Liver (tissue), 9 donors: ENCODE results near the gene AFP. TPM values are rescaled to one million over a fixed set of nuclear protein-coding genes. Genes with fewer than 3 reads are reported as not detected.

Experiments used
- DNase-seq: peaks from one replicate; pipeline ENCODE4 v3.0.0-alpha.2; 2017; ENCODE audit warnings: low spot score
- H3K27ac ChIP-seq, 2 donors: one replicate each; pipeline ENCODE4 v1.7.0; 2013; ENCODE audit warnings: inconsistent platforms in 2 of 2, low read length in 2 of 2, control low read depth in 1 of 2, low read depth in 1 of 2, mild to moderate bottlenecking in 1 of 2
- H3K27me3 ChIP-seq, 4 donors: one replicate each; pipeline versions ENCODE4 v1.6.1 to v1.7.0; 2013; ENCODE audit warnings: low read length in 3 of 4, inconsistent platforms in 1 of 4, mild to moderate bottlenecking in 1 of 4, moderate library complexity in 1 of 4; ENCODE audit not compliant: control insufficient read depth in 4 of 4, insufficient read depth in 4 of 4
- H3K36me3 ChIP-seq, 4 donors: one replicate each; pipeline versions ENCODE4 v1.6.1 to v1.7.0; 2013; ENCODE audit warnings: low read length in 3 of 4, mild to moderate bottlenecking in 3 of 4, low read depth in 1 of 4, moderate library complexity in 1 of 4; ENCODE audit not compliant: control insufficient read depth in 4 of 4, insufficient read depth in 3 of 4
- H3K4me1 ChIP-seq, 4 donors: one replicate each; pipeline versions ENCODE4 v1.6.1 to v1.7.0; 2013; ENCODE audit warnings: low read length in 3 of 4, mild to moderate bottlenecking in 3 of 4, moderate library complexity in 1 of 4; ENCODE audit not compliant: control insufficient read depth in 4 of 4, insufficient read depth in 4 of 4
- H3K4me3 ChIP-seq, 3 donors: one replicate each; pipeline versions ENCODE4 v1.6.1 to v1.7.0; 2013; ENCODE audit warnings: low read length in 3 of 3, control low read depth in 1 of 3, low read depth in 1 of 3, mild to moderate bottlenecking in 1 of 3
- H3K9ac ChIP-seq, 2 donors: one replicate each; pipeline ENCODE4 v1.7.0; 2013; ENCODE audit warnings: low read length in 2 of 2, mild to moderate bottlenecking in 2 of 2, moderate library complexity in 2 of 2, control low read depth in 1 of 2, low read depth in 1 of 2
- H3K9me3 ChIP-seq, 4 donors: one replicate each; pipeline versions ENCODE4 v1.6.1 to v1.7.0; 2013; ENCODE audit warnings: low read length in 3 of 4; ENCODE audit not compliant: control insufficient read depth in 4 of 4
- FOXA1 ChIP-seq: IDR thresholded peaks from 2 replicates; pipeline ENCODE4 v1.6.1; 2016; ENCODE audit warnings: antibody characterized with exemption
- FOXA2 ChIP-seq: IDR thresholded peaks from 2 replicates; pipeline ENCODE4 v1.6.1; 2016; ENCODE audit warnings: antibody characterized with exemption
- GABPA ChIP-seq, 2 donors: IDR thresholded peaks in 1 of 2; conservative IDR thresholded peaks in 1 of 2; 2 replicates each; pipeline ENCODE4 v1.6.1; 2016; ENCODE audit warnings: antibody characterized with exemption in 2 of 2, mild to moderate bottlenecking in 1 of 2, moderate library complexity in 1 of 2
- HNF4A ChIP-seq, 2 donors: conservative IDR thresholded peaks; 2 replicates each; pipeline ENCODE4 v1.6.1; 2016; ENCODE audit warnings: antibody characterized with exemption in 2 of 2, mild to moderate bottlenecking in 2 of 2
- HNF4G ChIP-seq: IDR thresholded peaks from 2 replicates; pipeline ENCODE4 v1.6.1; 2016; ENCODE audit warnings: antibody characterized with exemption
- NR2F2 ChIP-seq: IDR thresholded peaks from 2 replicates; pipeline ENCODE4 v1.6.1; 2016; ENCODE audit warnings: antibody characterized with exemption
- RXRA ChIP-seq, 2 donors: IDR thresholded peaks; 2 replicates each; pipeline ENCODE4 v1.6.1; 2017 to 2018; ENCODE audit warnings: antibody characterized with exemption in 2 of 2, mild to moderate bottlenecking in 1 of 2
- SP1 ChIP-seq: IDR thresholded peaks from 2 replicates; pipeline ENCODE4 v1.6.1; 2018; ENCODE audit warnings: antibody characterized with exemption, mild to moderate bottlenecking
- YY1 ChIP-seq: IDR thresholded peaks from 2 replicates; pipeline ENCODE4 v1.6.1; 2016; ENCODE audit warnings: antibody characterized with exemption, mild to moderate bottlenecking
- WGBS: extraction: QIAGEN DNeasy Blood & Tissue Kit; methylation state at CpG from one replicate; pipeline ENCODE4 v1.1.7; 2013; 5-methylcytosine and 5-hydroxymethylcytosine counted together
- polyA plus RNA-seq, 2 donors: library from polyadenylated mRNA; stranded (reverse) in 1 of 2; unstranded in 1 of 2; fragments of 200-250 nt in 1 of 2; fragments of >200 nt in 1 of 2; fragmentation: Nextera tagmentation in 1 of 2; extraction: Ambion mirVana in 1 of 2; gene quantifications; one replicate each; pipeline versions ENCODE4 v1.2.1 to v1.2.3, GENCODE V29; 2013 to 2015
- total RNA-seq, 2 donors: library from RNA; depleted of rRNA; stranded (reverse); fragments of >200 nt; gene quantifications; one replicate each; pipeline ENCODE4 v1.2.3, GENCODE V29; 2014
- TF ChIP-seq, protein P1 (sequence below): IDR thresholded peaks from 2 replicates; pipeline ENCODE4 v1.6.1; 2016; ENCODE audit warnings: antibody characterized with exemption
- TF ChIP-seq, protein P2 (sequence below): fragments of 150-350 bp; IDR thresholded peaks from 2 replicates; pipeline ENCODE4 v1.5.1; 2017; ENCODE audit warnings: improper control_type of control experiment, low read depth, low read length; ENCODE audit not compliant: missing input control
- TF ChIP-seq, protein P3 (sequence below): IDR thresholded peaks from 2 replicates; pipeline ENCODE4 v1.6.1; 2016; ENCODE audit warnings: antibody characterized with exemption
- TF ChIP-seq, protein P4 (sequence below): IDR thresholded peaks from 2 replicates; pipeline ENCODE4 v1.6.1; 2016; ENCODE audit warnings: antibody characterized with exemption, mild to moderate bottlenecking
- donor health status: healthy.
- donor health status: healthy.
- donor health status: healthy.
- donor health status: healthy.
- donor health status: healthy.

Gene AFP
- total and polyA plus RNA-seq, 4 donors = 1.0 to 3,875 (median 5.7) TPM

DNA sequence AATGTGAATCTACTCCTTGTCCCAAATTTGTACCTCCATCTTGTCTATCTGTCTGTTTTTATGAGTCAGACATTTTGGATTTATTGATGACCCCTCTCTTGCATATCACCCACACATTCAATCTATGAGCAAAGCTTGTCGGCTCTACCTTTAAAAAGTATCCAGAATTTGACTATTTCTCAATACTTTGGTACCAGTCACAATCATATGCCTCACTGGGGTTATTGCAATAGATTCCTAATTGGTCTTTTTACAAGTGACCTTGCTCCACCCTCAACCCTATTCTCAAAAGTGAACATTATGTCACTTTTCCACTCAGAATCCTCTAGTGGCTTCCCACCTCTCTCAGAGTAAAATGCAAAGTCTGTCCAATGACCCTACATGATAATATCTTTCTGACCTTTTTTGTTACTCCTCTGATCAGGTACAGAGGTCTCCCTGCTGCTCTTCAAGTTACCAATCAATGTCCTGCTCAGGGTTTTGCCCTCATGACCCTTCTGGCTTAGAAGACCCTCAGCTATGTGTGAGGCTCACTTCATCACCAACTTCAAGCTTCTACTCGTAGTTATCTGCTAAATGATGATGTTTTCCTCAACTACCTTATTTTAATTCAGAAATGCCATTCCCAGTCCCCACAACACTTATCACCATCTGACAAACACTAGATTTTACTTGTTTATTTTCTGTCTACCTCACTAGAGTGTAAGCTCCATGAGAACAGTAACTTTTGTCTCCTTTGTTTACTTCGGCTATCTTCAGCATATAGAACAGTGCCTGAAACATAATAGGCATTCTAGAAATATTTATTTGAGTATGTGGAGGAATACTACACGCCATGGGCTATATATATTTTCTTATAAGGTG is 22.4 kb downstream of the AFP start:
- peaks cover 0 to 10% (median 4%) of the 10 kb centered on the region in 4 donors for H3K4me1 ChIP-seq
- no peak for DNase-seq

DNA sequence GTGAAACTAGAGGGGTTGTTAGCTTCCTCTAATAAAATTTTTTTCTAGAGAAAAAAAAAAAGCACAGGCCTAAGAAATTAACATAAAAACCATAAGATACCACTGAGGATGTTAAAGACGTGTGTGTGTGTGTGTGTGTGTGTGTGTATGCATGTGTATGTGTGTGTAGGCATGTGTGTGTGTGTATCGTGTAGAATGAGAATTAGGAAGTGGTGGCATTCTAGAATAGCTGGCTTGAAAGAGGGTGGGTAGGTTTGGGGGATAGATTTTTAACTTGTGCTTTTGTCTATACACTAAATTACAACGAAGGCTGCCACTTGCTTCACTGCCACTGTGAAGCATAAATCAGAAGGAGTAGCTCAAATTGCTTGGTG is 23.0 kb downstream of the AFP start:
- no peak overlapping the region for H3K9ac ChIP-seq
- H3K27ac ChIP-seq = no peak overlapping the region
- no peaks in the 10 kb centered on the region for H3K9me3 ChIP-seq
- no peaks in the 10 kb centered on the region for H3K36me3 ChIP-seq
- no peaks in the 10 kb centered on the region for H3K27me3 ChIP-seq
- WGBS = 75% methylated on average over 3 of the region's 3 CpGs
- H3K4me3 ChIP-seq = no peak overlapping the region
- no peak for DNase-seq
- TF ChIP-seq, protein P1, sequence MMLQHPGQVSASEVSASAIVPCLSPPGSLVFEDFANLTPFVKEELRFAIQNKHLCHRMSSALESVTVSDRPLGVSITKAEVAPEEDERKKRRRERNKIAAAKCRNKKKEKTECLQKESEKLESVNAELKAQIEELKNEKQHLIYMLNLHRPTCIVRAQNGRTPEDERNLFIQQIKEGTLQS = no peak
- TF ChIP-seq, protein P2, sequence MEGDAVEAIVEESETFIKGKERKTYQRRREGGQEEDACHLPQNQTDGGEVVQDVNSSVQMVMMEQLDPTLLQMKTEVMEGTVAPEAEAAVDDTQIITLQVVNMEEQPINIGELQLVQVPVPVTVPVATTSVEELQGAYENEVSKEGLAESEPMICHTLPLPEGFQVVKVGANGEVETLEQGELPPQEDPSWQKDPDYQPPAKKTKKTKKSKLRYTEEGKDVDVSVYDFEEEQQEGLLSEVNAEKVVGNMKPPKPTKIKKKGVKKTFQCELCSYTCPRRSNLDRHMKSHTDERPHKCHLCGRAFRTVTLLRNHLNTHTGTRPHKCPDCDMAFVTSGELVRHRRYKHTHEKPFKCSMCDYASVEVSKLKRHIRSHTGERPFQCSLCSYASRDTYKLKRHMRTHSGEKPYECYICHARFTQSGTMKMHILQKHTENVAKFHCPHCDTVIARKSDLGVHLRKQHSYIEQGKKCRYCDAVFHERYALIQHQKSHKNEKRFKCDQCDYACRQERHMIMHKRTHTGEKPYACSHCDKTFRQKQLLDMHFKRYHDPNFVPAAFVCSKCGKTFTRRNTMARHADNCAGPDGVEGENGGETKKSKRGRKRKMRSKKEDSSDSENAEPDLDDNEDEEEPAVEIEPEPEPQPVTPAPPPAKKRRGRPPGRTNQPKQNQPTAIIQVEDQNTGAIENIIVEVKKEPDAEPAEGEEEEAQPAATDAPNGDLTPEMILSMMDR = no peak
- TF ChIP-seq FOXA1 = no peak
- no peak for TF ChIP-seq SP1
- TF ChIP-seq FOXA2 = no peak
- TF ChIP-seq, protein P3, sequence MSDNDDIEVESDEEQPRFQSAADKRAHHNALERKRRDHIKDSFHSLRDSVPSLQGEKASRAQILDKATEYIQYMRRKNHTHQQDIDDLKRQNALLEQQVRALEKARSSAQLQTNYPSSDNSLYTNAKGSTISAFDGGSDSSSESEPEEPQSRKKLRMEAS = no peak
- no peak for TF ChIP-seq GABPA (IDR thresholded peaks at IDR 0.05 in 1 of 2, conservative IDR thresholded peaks at IDR 0.05 in 1 of 2)
- TF ChIP-seq YY1 = no peak
- TF ChIP-seq HNF4A (conservative IDR thresholded peaks at IDR 0.05) = no peak
- TF ChIP-seq, protein P4, sequence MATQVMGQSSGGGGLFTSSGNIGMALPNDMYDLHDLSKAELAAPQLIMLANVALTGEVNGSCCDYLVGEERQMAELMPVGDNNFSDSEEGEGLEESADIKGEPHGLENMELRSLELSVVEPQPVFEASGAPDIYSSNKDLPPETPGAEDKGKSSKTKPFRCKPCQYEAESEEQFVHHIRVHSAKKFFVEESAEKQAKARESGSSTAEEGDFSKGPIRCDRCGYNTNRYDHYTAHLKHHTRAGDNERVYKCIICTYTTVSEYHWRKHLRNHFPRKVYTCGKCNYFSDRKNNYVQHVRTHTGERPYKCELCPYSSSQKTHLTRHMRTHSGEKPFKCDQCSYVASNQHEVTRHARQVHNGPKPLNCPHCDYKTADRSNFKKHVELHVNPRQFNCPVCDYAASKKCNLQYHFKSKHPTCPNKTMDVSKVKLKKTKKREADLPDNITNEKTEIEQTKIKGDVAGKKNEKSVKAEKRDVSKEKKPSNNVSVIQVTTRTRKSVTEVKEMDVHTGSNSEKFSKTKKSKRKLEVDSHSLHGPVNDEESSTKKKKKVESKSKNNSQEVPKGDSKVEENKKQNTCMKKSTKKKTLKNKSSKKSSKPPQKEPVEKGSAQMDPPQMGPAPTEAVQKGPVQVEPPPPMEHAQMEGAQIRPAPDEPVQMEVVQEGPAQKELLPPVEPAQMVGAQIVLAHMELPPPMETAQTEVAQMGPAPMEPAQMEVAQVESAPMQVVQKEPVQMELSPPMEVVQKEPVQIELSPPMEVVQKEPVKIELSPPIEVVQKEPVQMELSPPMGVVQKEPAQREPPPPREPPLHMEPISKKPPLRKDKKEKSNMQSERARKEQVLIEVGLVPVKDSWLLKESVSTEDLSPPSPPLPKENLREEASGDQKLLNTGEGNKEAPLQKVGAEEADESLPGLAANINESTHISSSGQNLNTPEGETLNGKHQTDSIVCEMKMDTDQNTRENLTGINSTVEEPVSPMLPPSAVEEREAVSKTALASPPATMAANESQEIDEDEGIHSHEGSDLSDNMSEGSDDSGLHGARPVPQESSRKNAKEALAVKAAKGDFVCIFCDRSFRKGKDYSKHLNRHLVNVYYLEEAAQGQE = no peak
- no peak for TF ChIP-seq NR2F2
- TF ChIP-seq RXRA (IDR thresholded peaks at IDR 0.05) = no peak
- peaks cover 0 to 9% (median 0%) of the 10 kb centered on the region in 4 donors for H3K4me1 ChIP-seq

More for the DNA sequence above, 22.4 kb downstream of the AFP start:
- no peaks in the 10 kb centered on the region for H3K9me3 ChIP-seq
- H3K27ac ChIP-seq = no peak overlapping the region
- 83% methylated on average over 4 of the region's 4 CpGs for WGBS
- TF ChIP-seq RXRA (IDR thresholded peaks at IDR 0.05) (peak in 1 of 2 donors; percentile 1), HNF4G (peak; percentile 7), SP1 (no peak), HNF4A (conservative IDR thresholded peaks at IDR 0.05) (peak; percentile 4 to 40)
- TF ChIP-seq, protein P1 = no peak
- H3K36me3 ChIP-seq = no peaks in the 10 kb centered on the region
- no peaks in the 10 kb centered on the region for H3K27me3 ChIP-seq
- H3K4me3 ChIP-seq = no peak overlapping the region
- H3K9ac ChIP-seq = no peak overlapping the region
